ENCODE results near the gene IL23A. TPM values are rescaled to one million over a fixed set of nuclear protein-coding genes. Genes with fewer than 3 reads are reported as not detected.

IL23A gene
- total and polyA plus RNA-seq, 2 of the 13 experiments (the other 11 are each of a cell fraction or from before 2014, with no cell fraction given) = 0.33 to 0.35 TPM

GRCh38 chr12:56362130-56363059 lies 23.7 kb downstream of the IL23A start, which contains the start of gene APOF (continued):
- TF ChIP-seq ZNF20 (CRISPR knock-in tag; IDR thresholded peaks at IDR 0.05) = no peak
- no peak for TF ChIP-seq KDM1A (CRISPR knock-in tag; IDR thresholded peaks at IDR 0.05)
- TF ChIP-seq ZNF12 (CRISPR knock-in tag; IDR thresholded peaks at IDR 0.05) = no peak
- no peak for TF ChIP-seq ZNF556 (CRISPR knock-in tag; IDR thresholded peaks at IDR 0.05; ENCODE audit: borderline replicate concordance)
- TF ChIP-seq ARHGAP35 (CRISPR knock-in tag; IDR thresholded peaks at IDR 0.05; ENCODE audit: borderline replicate concordance) = no peak
- no peak for TF ChIP-seq ZNF317 (CRISPR knock-in tag; IDR thresholded peaks at IDR 0.05)
- no peak for TF ChIP-seq RNF2 (conservative IDR thresholded peaks at IDR 0.05; ENCODE audit: low read depth)
- TF ChIP-seq STAT6 (CRISPR knock-in tag; IDR thresholded peaks at IDR 0.05; ENCODE audit: borderline replicate concordance) = no peak
- no peak for TF ChIP-seq ZBTB42 (CRISPR knock-in tag; IDR thresholded peaks at IDR 0.05)
- no peak for TF ChIP-seq ZNF775 (CRISPR knock-in tag; IDR thresholded peaks at IDR 0.05; ENCODE audit: borderline replicate concordance)
- TF ChIP-seq MTERF4 (CRISPR knock-in tag; IDR thresholded peaks at IDR 0.05) = no peak
- TF ChIP-seq ZC3H13 (CRISPR knock-in tag; IDR thresholded peaks at IDR 0.05) = no peak
- no peak for TF ChIP-seq SNRNP70 (IDR thresholded peaks at IDR 0.05; ENCODE audit: low read depth, low read length)
- TF ChIP-seq SMYD3 (CRISPR knock-in tag; IDR thresholded peaks at IDR 0.05) = no peak
- TF ChIP-seq EED (CRISPR knock-in tag; IDR thresholded peaks at IDR 0.05) = no peak
- TF ChIP-seq TIGD3 (CRISPR knock-in tag; IDR thresholded peaks at IDR 0.05; ENCODE audit: borderline replicate concordance) = no peak
- TF ChIP-seq ZMAT5 (CRISPR knock-in tag; IDR thresholded peaks at IDR 0.05; ENCODE audit: borderline replicate concordance, low read depth) = no peak
- TF ChIP-seq ZNF10 (CRISPR knock-in tag; IDR thresholded peaks at IDR 0.05; ENCODE audit: borderline replicate concordance, low read depth) = no peak
- no peak for TF ChIP-seq TAF15 (IDR thresholded peaks at IDR 0.05; ENCODE audit: low read depth, low read length, poor library complexity, severe bottlenecking)
- no peak for TF ChIP-seq ATM (IDR thresholded peaks at IDR 0.05; ENCODE audit: borderline replicate concordance)

Data from HepG2 (cell line).